K562 (cell line): Measurements from ENCODE around the gene ESD. TPM values are rescaled to one million over a fixed set of nuclear protein-coding genes. Genes with fewer than 3 reads are reported as not detected.

Experiments used
- GATAD2B ChIP-seq: fragments of 450-650 bp; IDR thresholded peaks from 2 replicates; pipeline ENCODE4 v1.6.1; 2017; ENCODE audit warnings: mild to moderate bottlenecking, borderline replicate concordance
- KDM5B ChIP-seq: fragments of 200-600 bp; sonication (generic); IDR thresholded peaks from 2 replicates; pipeline ENCODE4 v1.6.1; 2012; ENCODE audit warnings: low read depth, mild to moderate bottlenecking, moderate library complexity, low read length, control low read depth, inconsistent platforms; ENCODE audit not compliant: insufficient replicate concordance
- PHF8 ChIP-seq: fragments of 200-600 bp; sonication (generic); IDR thresholded peaks from 2 replicates; pipeline ENCODE4 v1.6.1; 2012; ENCODE audit warnings: mixed run types, mild to moderate bottlenecking, inconsistent platforms, low read length, moderate library complexity, borderline replicate concordance
- SPI1 ChIP-seq: IDR thresholded peaks from 2 replicates; pipeline ENCODE4 v1.6.1; 2011; ENCODE audit warnings: low read depth, low read length, control low read depth, borderline replicate concordance
- THAP12 ChIP-seq: fragments of 250-450 bp; sonication (Bioruptor Pico); IDR thresholded peaks from 2 replicates; pipeline ENCODE4 v1.9.0; 2021; ENCODE audit warnings: mild to moderate bottlenecking, inconsistent platforms
- UBTF ChIP-seq, 2 experiments: IDR thresholded peaks; 2 replicates each; pipeline ENCODE4 v1.6.1; 2012; ENCODE audit warnings: improper control_type of control experiment in 2 of 2, low read depth in 2 of 2, low read length in 2 of 2, borderline replicate concordance in 1 of 2
- ZBTB49 ChIP-seq: sonication (generic); formaldehyde crosslinking; IDR thresholded peaks from 2 replicates; pipeline ENCODE4 v1.8.0; 2022; ENCODE audit warnings: missing genetic modification reagents, mild to moderate bottlenecking, borderline replicate concordance
- ZFP30 ChIP-seq: fragments of 250-450 bp; sonication (Bioruptor Pico); IDR thresholded peaks from 2 replicates; pipeline ENCODE4 v1.8.0; 2022; ENCODE audit warnings: moderate library complexity, mild to moderate bottlenecking, inconsistent platforms, borderline replicate concordance
- ZFP36 ChIP-seq: fragments of 150-350 bp; IDR thresholded peaks from 2 replicates; pipeline ENCODE4 v1.6.1; 2018; ENCODE audit warnings: low read length, low read depth; ENCODE audit not compliant: partially characterized antibody
- ZKSCAN3 ChIP-seq: fragments of 250-450 bp; sonication (Bioruptor Pico); IDR thresholded peaks from 2 replicates; pipeline ENCODE4 v1.4.0; 2020
- ZNF318 ChIP-seq, 2 experiments: fragments of 450-650 bp; IDR thresholded peaks; 2 replicates each; pipeline ENCODE4 v1.6.1; 2016; ENCODE audit warnings: mild to moderate bottlenecking in 2 of 2, borderline replicate concordance in 1 of 2, low read depth in 1 of 2, moderate library complexity in 1 of 2
- polyA plus RNA-seq, 8 experiments: library from polyadenylated mRNA; depleted of rRNA in 4 of 8; stranded (reverse) in 5 of 8; unstranded in 3 of 8; fragments of >200 nt; fragmentation: Nextera tagmentation in 2 of 8; fragmentation: Illumina TruSeq in 1 of 8; extraction: Ambion mirVana in 2 of 8; extraction: Trizol in 1 of 8; gene quantifications; 2 replicates each; pipeline versions ENCODE4 v1.2.1 to v1.2.3, GENCODE V29; 2011 to 2014; ENCODE audit warnings: inconsistent platforms in 1 of 8, missing spikeins in 1 of 8
- total RNA-seq, 7 experiments: library from RNA; depleted of rRNA in 6 of 7; stranded (reverse); fragments of >200 nt in 6 of 7; fragmentation: Illumina TruSeq in 2 of 7; extraction: Trizol in 2 of 7; gene quantifications; 2 replicates each; pipeline versions ENCODE4 v1.2.1 to v1.2.3, GENCODE V29; 2011 to 2021; ENCODE audit warnings: low replicate concordance in 1 of 7

Gene ESD
- total and polyA plus RNA-seq, 9 of the 15 experiments (the other 6 are each of a cell fraction or from before 2014, with no cell fraction given) = 88.9 to 402 (median 232) TPM

GRCh38 chr13:46749951-46750350 is 47.0 kb downstream of the ESD start (continued):
- no peak for TF ChIP-seq THAP12
- no peak for TF ChIP-seq PHF8
- no peak for TF ChIP-seq ZFP36
- TF ChIP-seq ZKSCAN3 = no peak
- no peak for TF ChIP-seq ZFP30 (CRISPR knock-in tag)
- no peak for TF ChIP-seq GATAD2B
- no peak for TF ChIP-seq KDM5B
- TF ChIP-seq SPI1 = no peak
- TF ChIP-seq ZNF318 (IDR thresholded peaks at IDR 0.05; ENCODE audit: borderline replicate concordance in 1 of 2, low read depth in 1 of 2) = no peak
- no peak for TF ChIP-seq UBTF (IDR thresholded peaks at IDR 0.05; ENCODE audit: borderline replicate concordance in 1 of 2, low read depth in 2 of 2, low read length in 2 of 2)
- no peak for TF ChIP-seq ZBTB49 (CRISPR knock-in tag)
- TF ChIP-seq, all 486 proteins: peak for 0
